ENCODE measurements around the gene ACTN1. TPM values are rescaled to one million over a fixed set of nuclear protein-coding genes. Genes with fewer than 3 reads are reported as not detected.
A peak's percentile ranks its signal among the peaks of the same experiment; 100 is the strongest.
"Not testable (repeated sequence)": the region's sequence is repeated elsewhere in the genome, so short reads cannot be mapped to it uniquely, and the experiment has no call there.

The ACTN1 gene
- total RNA-seq, 4 donors from 2014 or later, result 118 to 145 (median 131) TPM

DNA sequence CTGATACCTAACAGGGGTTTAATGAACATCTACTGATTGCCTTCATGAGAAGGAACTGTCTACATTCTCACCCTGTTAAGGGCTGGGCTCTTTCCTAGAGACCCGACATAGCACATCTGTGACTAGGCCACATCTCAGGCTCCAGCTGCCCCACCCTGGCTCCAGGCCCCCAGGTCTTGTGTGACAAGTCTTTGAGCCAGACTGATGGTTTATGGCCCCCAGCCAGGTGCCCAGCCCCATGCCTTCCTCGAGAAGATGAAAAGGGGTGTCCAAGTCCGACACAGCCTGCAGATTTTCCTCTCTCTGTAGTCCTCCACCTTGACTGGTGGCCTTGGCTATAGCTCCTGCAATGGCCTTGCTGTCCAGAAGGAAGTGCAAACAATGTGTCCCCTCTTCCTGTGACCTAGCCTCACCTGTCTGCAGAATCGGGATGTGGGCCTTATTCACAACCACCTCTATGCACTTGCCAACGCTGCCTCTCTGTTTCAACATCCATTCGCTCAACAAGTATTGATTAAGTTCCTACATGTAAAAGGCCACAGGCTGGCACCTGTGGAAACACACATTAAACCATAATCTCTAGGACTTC is 4.2 kb downstream of the ACTN1 start:
- Histone ChIP-seq H3K4me3 (peak overlapping the region in 1 of 4 donors; percentile 13), H3K9me3 (no peaks in the 10 kb centered on the region), H3K27me3 (no peaks in the 10 kb centered on the region), H3K4me1 (peaks cover 35 to 98% (median 55%) of the 10 kb centered on the region in 3 donors), H3K36me3 (peaks cover 0 to 31% (median 4%) of the 10 kb centered on the region in 3 donors), H3K27ac (peak overlapping the region; percentile 21 to 97 (median 74))
- no peak for DNase-seq
- intact Hi-C loops (cut with DNase I), result loop anchor here (5.0 kb wide), 1 partner anchor 33 kb away; no protein-coding TSS in a partner anchor
- TF ChIP-seq POLR2A (IDR thresholded peaks at IDR 0.05), result no peak
- TF ChIP-seq CTCF (IDR thresholded peaks at IDR 0.05), result no peak
- WGBS, 2 donors, result 42 to 49% methylated on average over 5 to 6 of the region's 6 CpGs

DNA sequence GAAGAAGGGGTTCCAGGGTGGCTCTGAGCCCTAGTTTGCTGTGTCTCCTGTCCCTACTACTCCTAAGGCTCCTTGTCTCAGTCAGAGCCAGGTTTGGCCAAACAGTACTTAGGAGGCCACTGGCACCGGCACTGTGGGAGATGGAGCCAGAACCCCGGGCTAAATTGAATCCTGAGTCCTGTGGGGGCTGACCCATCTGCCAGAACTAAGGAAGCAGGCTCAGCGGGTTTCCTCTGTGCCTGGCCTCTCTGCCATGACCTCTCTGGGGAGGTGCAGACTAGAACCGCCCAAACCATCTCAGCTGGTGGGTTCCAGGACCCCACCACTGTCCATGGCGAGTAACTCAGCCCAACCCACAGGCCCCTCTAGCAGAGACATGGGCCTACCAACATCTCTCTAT is 5.5 kb downstream of the ACTN1 start:
- no peak for TF ChIP-seq CTCF (IDR thresholded peaks at IDR 0.05)
- intact Hi-C loops (cut with DNase I), result no loop called here
- no peak for DNase-seq
- Histone ChIP-seq H3K27me3 (no peaks in the 10 kb centered on the region), H3K4me1 (peaks cover 35 to 100% (median 68%) of the 10 kb centered on the region in 3 donors), H3K27ac (peak overlapping the region; percentile 11 to 97 (median 74)), H3K4me3 (no peak overlapping the region), H3K36me3 (peaks cover 0 to 31% (median 4%) of the 10 kb centered on the region in 3 donors), H3K9me3 (no peaks in the 10 kb centered on the region)
- 80% methylated on average over 2 of the region's 5 CpGs; no CpG with 5 or more reads in 1 of the 2 donors for WGBS, 2 donors

DNA sequence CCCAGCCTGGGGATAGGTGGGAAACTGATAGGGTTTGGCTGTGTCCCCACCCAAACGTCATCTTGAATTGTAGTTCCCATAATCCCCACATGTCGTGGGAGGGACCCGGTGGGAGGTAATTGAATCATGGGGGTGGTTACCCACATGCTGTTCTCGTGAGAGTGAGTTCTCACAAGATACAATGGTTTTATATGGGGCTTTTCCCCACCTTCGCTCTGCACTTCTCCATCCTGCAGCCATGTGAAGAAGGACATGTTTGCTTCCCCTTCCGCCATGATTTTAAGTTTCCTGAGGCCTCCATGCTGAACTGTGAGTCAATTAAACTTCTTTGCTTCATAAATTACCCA is 5.9 kb downstream of the ACTN1 start:
- WGBS, 2 donors, result 82 to 83% methylated on average over 6 of the region's 6 CpGs
- DNase-seq; intact Hi-C loops (cut with DNase I); H3K27me3 ChIP-seq; H3K4me3 ChIP-seq; H3K9me3 ChIP-seq: not testable (repeated sequence)
- Histone ChIP-seq H3K36me3 (peaks cover 0 to 31% (median 4%) of the 10 kb centered on the region in 3 donors), H3K4me1 (peaks cover 35 to 100% (median 70%) of the 10 kb centered on the region in 3 donors), H3K27ac (peak overlapping the region in 3 of 4 donors; percentile 52 to 97 (median 97))

DNA sequence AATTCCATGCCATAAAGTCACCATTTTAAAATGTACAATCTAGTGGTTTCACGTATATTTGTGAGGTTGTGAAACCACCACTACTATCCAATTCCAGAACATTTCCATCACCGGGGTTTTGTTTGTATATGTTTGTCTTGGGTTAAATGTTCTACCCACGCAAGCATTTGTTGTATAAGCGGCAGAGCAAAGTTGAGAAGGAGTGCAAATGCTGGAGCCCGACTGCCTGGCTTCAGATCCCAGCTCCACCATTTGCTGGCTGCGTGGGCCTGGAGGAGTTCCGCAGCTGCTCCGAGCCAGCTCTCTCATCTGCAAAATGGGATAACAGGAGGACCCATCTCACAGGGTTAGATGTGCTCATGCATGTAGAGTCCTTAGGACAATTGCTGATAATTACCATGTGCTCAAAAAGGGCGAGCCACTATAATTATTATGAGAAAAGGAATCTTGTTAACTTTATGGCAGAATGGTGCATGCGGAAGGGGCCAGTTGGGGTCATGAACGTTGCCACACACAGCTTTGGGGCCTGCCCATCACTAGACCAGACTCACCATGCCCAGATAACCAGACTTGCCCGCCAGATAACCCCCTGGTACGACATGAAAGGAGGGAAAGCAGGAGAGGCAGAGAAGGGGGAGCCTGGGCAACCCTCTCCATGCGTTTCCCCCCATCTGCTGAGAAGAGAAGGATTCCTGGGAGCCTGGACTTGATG is 6.4 kb downstream of the ACTN1 start:
- Histone ChIP-seq H3K4me1 (peaks cover 37 to 100% (median 74%) of the 10 kb centered on the region in 3 donors), H3K27ac (peak overlapping the region in 3 of 4 donors; percentile 52 to 97 (median 97)), H3K4me3 (no peak overlapping the region), H3K27me3 (no peaks in the 10 kb centered on the region), H3K36me3 (peaks cover 0 to 31% (median 4%) of the 10 kb centered on the region in 3 donors), H3K9me3 (no peaks in the 10 kb centered on the region)
- no peak for DNase-seq
- 76 to 83% methylated on average over 12 to 14 of the region's 14 CpGs for whole genome bisulfite sequencing, 2 donors
- TF ChIP-seq POLR2A (IDR thresholded peaks at IDR 0.05) (no peak), CTCF (IDR thresholded peaks at IDR 0.05) (no peak)
- intact Hi-C loops (cut with DNase I), result no loop called here

- no peak for DNase-seq
- Histone ChIP-seq H3K9me3 (no peaks in the 10 kb centered on the region), H3K4me1 (peaks cover 41 to 100% (median 75%) of the 10 kb centered on the region in 3 donors), H3K27me3 (no peaks in the 10 kb centered on the region), H3K27ac (peak overlapping the region in 3 of 4 donors; percentile 75 to 97 (median 97)), H3K36me3 (peaks cover 0 to 31% (median 4%) of the 10 kb centered on the region in 3 donors), H3K4me3 (no peak overlapping the region)
- TF ChIP-seq CTCF (IDR thresholded peaks at IDR 0.05) (no peak), POLR2A (IDR thresholded peaks at IDR 0.05) (no peak)
- 81 to 87% methylated on average over 8 to 9 of the region's 9 CpGs for WGBS, 2 donors
- intact Hi-C loops (cut with DNase I), result no loop called here
Measured at GRCh38 chr14:68971411-68972035, 7.6 kb downstream of the ACTN1 start.

Data from esophagus squamous epithelium (tissue), 5 donors.